ENCODE data around the gene CACHD1. TPM values are rescaled to one million over a fixed set of nuclear protein-coding genes. Genes with fewer than 3 reads are reported as not detected.

The CACHD1 gene
- total and polyA plus RNA-seq, 2 of the 8 experiments (the other 6 are each of a cell fraction or from before 2014, with no cell fraction given): 22.2 to 42.5 TPM

GRCh38 chr1:64474133-64474532 lies 4.2 kb downstream of the CACHD1 start:
- peaks cover 0 to 4% (median under 1%) of the 10 kb centered on the region in 4 experiments; a peak in 2 of 7 replicates for H3K27me3 ChIP-seq (replicated peaks in 1 of 4; ENCODE audit: control insufficient read depth in 3 of 4, extremely low read depth in 1 of 4, insufficient read depth in 3 of 4, low read length in 3 of 4)
- no peak overlapping the region for H2AK5ac ChIP-seq (ENCODE audit: low read depth, low read length)
- H3K4me2 ChIP-seq (ENCODE audit: insufficient read depth in 1 of 2, low read depth in 2 of 2, low read length in 2 of 2): peak overlapping the region; percentile 66 to 81; a peak in 3 of 4 replicates
- peak overlapping the region; percentile 67; the same call in 1 of the 2 replicates for H2BK15ac ChIP-seq (ENCODE audit: low read length)
- H3K18ac ChIP-seq (ENCODE audit: extremely low read depth, low read length): peak overlapping the region; percentile 85
- no peak overlapping the region for H4K8ac ChIP-seq (ENCODE audit: extremely low read depth, insufficient read depth, low read length)
- DNase-seq (ENCODE audit: low read depth in 1 of 2, low spot score in 2 of 2): no peak
- H2BK20ac ChIP-seq (ENCODE audit: low read length): peak overlapping the region; percentile 98; the same call in 1 of the 2 replicates
- H3K79me1 ChIP-seq (ENCODE audit: low read depth, low read length): no peaks in the 10 kb centered on the region; the same call in 1 of the 2 replicates
- no peak for FAIRE-seq
- no peak overlapping the region for H3K14ac ChIP-seq (ENCODE audit: insufficient read length)
- peak overlapping the region; percentile 12 for H4K91ac ChIP-seq (replicated peaks; ENCODE audit: insufficient read length, low read length)
- POLR2A ChIA-PET (ENCODE audit: partially characterized antibody): interaction anchor here (1.1 kb wide), 1 partner anchor 15 kb away, joined by 6 read pairs; no protein-coding TSS in a partner anchor
- H3K9ac ChIP-seq (replicated peaks in 1 of 4; ENCODE audit: extremely low read depth in 1 of 4, low read depth in 3 of 4, low read length in 3 of 4): no peak overlapping the region
- H3K4me1 ChIP-seq (replicated peaks in 1 of 4; ENCODE audit: control insufficient read depth in 3 of 4, insufficient read depth in 4 of 4, low read length in 3 of 4): peaks cover 14 to 28% (median 21%) of the 10 kb centered on the region in 4 experiments
- H2BK120ac ChIP-seq (replicated peaks; ENCODE audit: low read depth, low read length): no peak overlapping the region
- peak overlapping the region; percentile 79; the same call in 1 of the 2 replicates for H2BK5ac ChIP-seq (ENCODE audit: low read depth, low read length)
- H4K20me1 ChIP-seq (replicated peaks in 1 of 2; ENCODE audit: control insufficient read depth in 1 of 2, insufficient read depth in 2 of 2, low read length in 2 of 2): peaks cover 0 to 17% of the 10 kb centered on the region in 2 experiments
- no peak overlapping the region for H2AFZ ChIP-seq (ENCODE audit: low read length)
- peak overlapping the region; percentile 11 for H3K4ac ChIP-seq (replicated peaks; ENCODE audit: insufficient read length, low read depth, low read length)
- no peak overlapping the region for H4K5ac ChIP-seq (ENCODE audit: insufficient read length, low read depth, low read length)
- H3K23me2 ChIP-seq (ENCODE audit: low read depth, low read length): peaks cover 24% of the 10 kb centered on the region
- H3K36me3 ChIP-seq (ENCODE audit: control insufficient read depth in 2 of 4, insufficient read depth in 4 of 4, low read length in 3 of 4): peaks cover 0 to 6% (median 0%) of the 10 kb centered on the region in 4 experiments; a peak in 1 of 8 replicates
- H3K4me3 ChIP-seq (ENCODE audit: extremely low read depth in 1 of 4, insufficient read depth in 2 of 4, low read depth in 3 of 4, low read length in 4 of 4): peak overlapping the region in 1 of 4 experiments; percentile 76; a peak in 2 of 8 replicates
- no peak overlapping the region for H3K27ac ChIP-seq (ENCODE audit: low read depth, low read length)
- no peak overlapping the region for H3K23ac ChIP-seq (ENCODE audit: insufficient read length)
- peak overlapping the region; percentile 72; the same call in 1 of the 2 replicates for H2BK12ac ChIP-seq (ENCODE audit: low read depth, low read length)
- H3K9me3 ChIP-seq (ENCODE audit: insufficient read depth in 2 of 2, low read depth in 1 of 2, low read length in 1 of 2): no peaks in the 10 kb centered on the region
- CTCF ChIA-PET (ENCODE audit: partially characterized antibody): interaction anchor here (1.2 to 1.5 kb wide), 3 partner anchors 16 to 800 kb away, joined by 3 to 4 read pairs (median 3); no protein-coding TSS in a partner anchor
- H3K79me2 ChIP-seq (ENCODE audit: control insufficient read depth in 1 of 2, insufficient read depth in 2 of 2, low read length in 2 of 2): peaks cover 32 to 78% of the 10 kb centered on the region in 2 experiments
- no peak overlapping the region for H3K56ac ChIP-seq (replicated peaks; ENCODE audit: insufficient read length, low read depth, low read length)
- 77% methylated on average over 2 of the region's 2 CpGs; no CpG with 5 or more reads in 1 of the 2 experiments for WGBS, 2 experiments (ENCODE audit: extremely low coverage in 1 of 2, insufficient coverage in 1 of 2, insufficient read length in 1 of 2, insufficient replicate concordance in 2 of 2, low coverage in 1 of 2, low lambda C conversion rate in 2 of 2, missing lambda C conversion rate in 1 of 2)
- TF ChIP-seq SP2 (IDR thresholded peaks at IDR 0.05; ENCODE audit: low read length) (no peak), MAX (IDR thresholded peaks at IDR 0.05) (no peak), POLR2A (IDR thresholded peaks at IDR 0.05; ENCODE audit: control extremely low read depth in 1 of 2, low read depth in 2 of 2, low read length in 2 of 2) (no peak), PHF8 (conservative IDR thresholded peaks at IDR 0.05; ENCODE audit: low read depth, low read length) (no peak), YY1 (IDR thresholded peaks at IDR 0.05; ENCODE audit: low read depth, low read length) (no peak), CBX5 (IDR thresholded peaks at IDR 0.05; ENCODE audit: low read depth, low read length) (no peak), ATF3 (IDR thresholded peaks at IDR 0.05; ENCODE audit: insufficient read depth, low read depth, low read length) (no peak), ASH2L (IDR thresholded peaks at IDR 0.05; ENCODE audit: low read length) (no peak), NANOG (IDR thresholded peaks at IDR 0.05; ENCODE audit: insufficient read depth, low read depth, low read length, poor library complexity, severe bottlenecking) (no peak), POU5F1 (IDR thresholded peaks at IDR 0.05; ENCODE audit: low read depth, low read length) (no peak), TBP (IDR thresholded peaks at IDR 0.05; ENCODE audit: low read depth, low read length) (no peak), RXRA (IDR thresholded peaks at IDR 0.05; ENCODE audit: insufficient read depth, low read depth, low read length) (no peak), EZH2 (IDR thresholded peaks at IDR 0.05; ENCODE audit: low read depth, low read length, severe bottlenecking) (no peak)

Measured in H1 (cell line).